Activated CD8-positive, alpha-beta T cell treated with anti-CD3 and anti-CD28 coated beads, Interleukin-2, amount 10 ng/mL, durations not matched to agents 7 days and 5 days (primary cell): Measurements from ENCODE around the gene NELL2. TPM values are rescaled to one million over a fixed set of nuclear protein-coding genes. Genes with fewer than 3 reads are reported as not detected.
"Not testable (repeated sequence)": the region's sequence is repeated elsewhere in the genome, so short reads cannot be mapped to it uniquely, and the experiment has no call there.

Experiments used
- ATAC-seq: fragments of 150-1000 bp; cut with Tn5 transposase; one replicate; pipeline ENCODE4 v1.10.0; 2021; ENCODE audit warnings: moderate library complexity
- CTCF ChIA-PET: fragments of 350-600 bp; sonication (Branson Sonifier 250); formaldehyde crosslinking; loops from one replicate; lab custom pipeline; 2021; ENCODE audit warnings: antibody characterized with exemption; lab: Charles Lee
- POLR2A ChIA-PET: fragments of 350-600 bp; sonication (Branson Sonifier 250); formaldehyde crosslinking; loops from one replicate; lab custom pipeline; 2021; ENCODE audit warnings: antibody characterized with exemption; lab: Charles Lee
- DNase-seq: peaks from one replicate; pipeline ENCODE4 v3.0.0-alpha.2; 2020
- H3K27ac Mint-ChIP-seq: one replicate; pipeline ENCODE4 v1.8.0; 2021; ENCODE audit warnings: mild to moderate bottlenecking, mixed read lengths
- H3K27me3 Mint-ChIP-seq: one replicate; pipeline ENCODE4 v1.8.0; 2021; ENCODE audit warnings: low read depth, mixed read lengths
- H3K36me3 Mint-ChIP-seq: one replicate; pipeline ENCODE4 v1.8.0; 2021; ENCODE audit warnings: low read depth, mixed read lengths
- H3K4me1 Mint-ChIP-seq: one replicate; pipeline ENCODE4 v1.8.0; 2021; ENCODE audit warnings: low read depth, mixed read lengths
- H3K4me3 Mint-ChIP-seq: one replicate; pipeline ENCODE4 v1.8.0; 2021; ENCODE audit warnings: mild to moderate bottlenecking, mixed read lengths
- H3K9me3 Mint-ChIP-seq: one replicate; pipeline ENCODE4 v1.8.0; 2022; ENCODE audit warnings: mixed read lengths; ENCODE audit not compliant: insufficient read depth
- total RNA-seq, 2 experiments: library from RNA; stranded (reverse); gene quantifications; one replicate each; pipeline ENCODE4 v1.2.3, GENCODE V29; 2021

The NELL2 gene
- 10 to 100 TPM; 43.8 to 47.4 TPM for total RNA-seq

GRCh38 chr12:44875954-44876543 is at the start of gene NELL2:
Gene NELL2, minus strand, starts transcription at chr12:44876315. Its CDS starts 446 bp downstream, at chr12:44875869.
- Mint-ChIP-seq H3K4me1 (peaks cover 33% of the 10 kb centered on the region), H3K4me3 (peak within 1 kb of the TSS; percentile 100), H3K27me3 (peaks cover 2% of the 10 kb centered on the region), H3K9me3 (peaks cover 14% of the 10 kb centered on the region), H3K36me3 (peaks cover 10% of the 10 kb centered on the region), H3K27ac (peak within 1 kb of the TSS; percentile 86)
- POLR2A ChIA-PET: interaction anchor here (0.7 to 5.2 kb wide), 13 partner anchors 12 to 229 kb away, joined by 3 to 42 read pairs (median 5); no protein-coding TSS in a partner anchor
- DNase-seq (peak; percentile 77), ATAC-seq (peak; percentile 80)
- CTCF ChIA-PET: interaction anchor here (0.7 to 7.8 kb wide), 21 partner anchors 9 to 860 kb away, joined by 3 to 142 read pairs (median 5); no protein-coding TSS in a partner anchor

GRCh38 chr12:44921736-44922135 is 45.6 kb upstream of the NELL2 start:
- H3K9me3 Mint-ChIP-seq: no peaks in the 10 kb centered on the region
- H3K36me3 Mint-ChIP-seq: no peaks in the 10 kb centered on the region
- no peaks in the 10 kb centered on the region for H3K27me3 Mint-ChIP-seq
- DNase-seq: no peak
- H3K4me3 Mint-ChIP-seq: no peak overlapping the region
- no peaks in the 10 kb centered on the region for H3K4me1 Mint-ChIP-seq
- POLR2A ChIA-PET: no interaction called here
- H3K27ac Mint-ChIP-seq: no peak overlapping the region
- no peak for ATAC-seq
- CTCF ChIA-PET: interaction anchor here (1.0 kb wide), 1 partner anchor 9 kb away, joined by 4 read pairs; no protein-coding TSS in a partner anchor

- ATAC-seq (no peak), DNase-seq (no peak)
- Mint-ChIP-seq H3K4me1 (no peaks in the 10 kb centered on the region), H3K9me3 (no peaks in the 10 kb centered on the region), H3K36me3 (no peaks in the 10 kb centered on the region), H3K4me3 (no peak overlapping the region), H3K27ac (no peak overlapping the region), H3K27me3 (no peaks in the 10 kb centered on the region)
- ChIA-PET CTCF (interaction anchor here (1.7 kb wide), 1 partner anchor 105 kb away, joined by 6 read pairs; no protein-coding TSS in a partner anchor), POLR2A (interaction anchor here (0.6 kb wide), 1 partner anchor 26 kb away, joined by 4 read pairs; no protein-coding TSS in a partner anchor)
Measured at GRCh38 chr12:44917141-44917540, 41.0 kb upstream of the NELL2 start.

- H3K4me3 Mint-ChIP-seq: no peak overlapping the region
- DNase-seq (no peak), ATAC-seq (no peak)
- no peaks in the 10 kb centered on the region for H3K36me3 Mint-ChIP-seq
- no peaks in the 10 kb centered on the region for H3K4me1 Mint-ChIP-seq
- POLR2A ChIA-PET: no interaction called here
- H3K27me3 Mint-ChIP-seq: no peaks in the 10 kb centered on the region
- CTCF ChIA-PET: interaction anchor here (1.3 to 1.5 kb wide), 2 partner anchors 26 to 103 kb away, joined by 3 to 4 read pairs; no protein-coding TSS in a partner anchor
- no peak overlapping the region for H3K27ac Mint-ChIP-seq
- H3K9me3 Mint-ChIP-seq: no peaks in the 10 kb centered on the region
Measured at GRCh38 chr12:44915958-44916357, 39.8 kb upstream of the NELL2 start.

GRCh38 chr12:44904321-44904720 is 28.2 kb upstream of the NELL2 start:
- CTCF ChIA-PET: no interaction called here
- no peak overlapping the region for H3K4me3 Mint-ChIP-seq
- POLR2A ChIA-PET: no interaction called here
- H3K27ac Mint-ChIP-seq: no peak overlapping the region
- H3K4me1 Mint-ChIP-seq: no peaks in the 10 kb centered on the region
- H3K36me3 Mint-ChIP-seq: peaks cover 3% of the 10 kb centered on the region
- DNase-seq (no peak), ATAC-seq (no peak)
- no peaks in the 10 kb centered on the region for H3K27me3 Mint-ChIP-seq
- H3K9me3 Mint-ChIP-seq: no peaks in the 10 kb centered on the region

GRCh38 chr12:44898108-44898507 is 22.0 kb upstream of the NELL2 start:
- H3K4me1 Mint-ChIP-seq, POLR2A ChIA-PET, H3K36me3 Mint-ChIP-seq, DNase-seq, H3K27me3 Mint-ChIP-seq, ATAC-seq, CTCF ChIA-PET, H3K4me3 Mint-ChIP-seq, H3K27ac Mint-ChIP-seq: not testable (repeated sequence)
- H3K9me3 Mint-ChIP-seq: peaks cover 15% of the 10 kb centered on the region

GRCh38 chr12:44889926-44890325 is 13.8 kb upstream of the NELL2 start:
- H3K27ac Mint-ChIP-seq: no peak overlapping the region
- no peak overlapping the region for H3K4me3 Mint-ChIP-seq
- CTCF ChIA-PET: interaction anchor here (1.1 kb wide), 1 partner anchor 26 kb away, joined by 3 read pairs; no protein-coding TSS in a partner anchor

GRCh38 chr12:44889162-44889561 is 13.0 kb upstream of the NELL2 start:
- Mint-ChIP-seq H3K36me3 (no peaks in the 10 kb centered on the region), H3K27me3 (no peaks in the 10 kb centered on the region), H3K4me1 (no peaks in the 10 kb centered on the region), H3K9me3 (no peaks in the 10 kb centered on the region), H3K4me3 (no peak overlapping the region), H3K27ac (no peak overlapping the region)
- DNase-seq (no peak), ATAC-seq (no peak)
- ChIA-PET CTCF (no interaction called here), POLR2A (no interaction called here)

More at GRCh38 chr12:44889926-44890325, 13.8 kb upstream of the NELL2 start:
- Mint-ChIP-seq H3K4me1 (no peaks in the 10 kb centered on the region), H3K36me3 (no peaks in the 10 kb centered on the region), H3K9me3 (no peaks in the 10 kb centered on the region), H3K27me3 (peaks cover under 1% of the 10 kb centered on the region)
- POLR2A ChIA-PET: no interaction called here
- no peak for DNase-seq
- ATAC-seq: no peak

- Mint-ChIP-seq H3K36me3 (no peaks in the 10 kb centered on the region), H3K27me3 (no peaks in the 10 kb centered on the region), H3K4me3 (no peak overlapping the region), H3K4me1 (no peaks in the 10 kb centered on the region), H3K9me3 (peaks cover 5% of the 10 kb centered on the region), H3K27ac (no peak overlapping the region)
- POLR2A ChIA-PET: no interaction called here
- no peak for ATAC-seq
- CTCF ChIA-PET: interaction anchor here (1.0 to 1.4 kb wide), 2 partner anchors 74 to 111 kb away, joined by 3 to 4 read pairs; no protein-coding TSS in a partner anchor
- no peak for DNase-seq
Measured at GRCh38 chr12:44885902-44886301, 9.8 kb upstream of the NELL2 start.

GRCh38 chr12:44881197-44881596 is 5.1 kb upstream of the NELL2 start:
- H3K9me3 Mint-ChIP-seq: peaks cover 19% of the 10 kb centered on the region
- H3K27ac Mint-ChIP-seq: no peak overlapping the region
- CTCF ChIA-PET: no interaction called here
- H3K36me3 Mint-ChIP-seq: peaks cover 4% of the 10 kb centered on the region
- DNase-seq: no peak
- H3K4me3 Mint-ChIP-seq: no peak overlapping the region
- H3K27me3 Mint-ChIP-seq: peaks cover 2% of the 10 kb centered on the region
- no peak for ATAC-seq
- POLR2A ChIA-PET: no interaction called here
- peaks cover 6% of the 10 kb centered on the region for H3K4me1 Mint-ChIP-seq

- H3K27me3 Mint-ChIP-seq: peaks cover 2% of the 10 kb centered on the region
- H3K36me3 Mint-ChIP-seq: peaks cover 10% of the 10 kb centered on the region
- CTCF ChIA-PET: interaction anchor here (0.7 to 7.8 kb wide), 24 partner anchors 8 to 861 kb away, joined by 3 to 142 read pairs (median 4); no protein-coding TSS in a partner anchor
- peaks cover 19% of the 10 kb centered on the region for H3K9me3 Mint-ChIP-seq
- POLR2A ChIA-PET: interaction anchor here (0.7 to 5.2 kb wide), 8 partner anchors 29 to 230 kb away, joined by 3 to 42 read pairs (median 5); no protein-coding TSS in a partner anchor
- peak; percentile 67 for DNase-seq
- ATAC-seq: peak; percentile 72
- peaks cover 26% of the 10 kb centered on the region for H3K4me1 Mint-ChIP-seq
- peak overlapping the region; percentile 100 for H3K4me3 Mint-ChIP-seq
- H3K27ac Mint-ChIP-seq: peak overlapping the region; percentile 39
Measured at GRCh38 chr12:44876544-44877410, 662 bp upstream of the NELL2 start.
